ENCODE data around the gene PDZRN4.
"Not testable (repeated sequence)": the region's sequence is repeated elsewhere in the genome, so short reads cannot be mapped to it uniquely, and the experiment has no call there.

The PDZRN4 gene

DNA sequence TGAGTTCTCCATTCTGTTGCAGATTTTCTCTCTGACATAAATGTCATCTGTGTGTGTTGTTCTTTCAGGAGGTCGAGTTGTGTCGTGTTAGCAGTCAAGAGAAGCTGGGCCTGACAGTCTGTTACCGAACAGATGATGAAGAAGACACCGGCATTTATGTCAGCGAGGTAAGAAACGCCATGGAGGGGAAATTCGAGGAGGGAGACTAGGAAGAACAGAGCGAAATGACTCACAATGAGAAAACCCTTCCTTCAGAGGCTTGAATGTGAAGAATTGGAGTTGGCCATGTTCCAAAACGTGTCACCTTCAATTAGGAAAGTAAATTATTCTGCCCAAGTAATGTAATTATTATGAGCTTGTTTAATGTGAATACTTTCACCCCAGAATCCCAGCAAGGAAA lies 364.5 kb downstream of the PDZRN4 start:
- no peak for DNase-seq (ENCODE audit: low read depth in 1 of 2, low spot score in 1 of 2)

DNA sequence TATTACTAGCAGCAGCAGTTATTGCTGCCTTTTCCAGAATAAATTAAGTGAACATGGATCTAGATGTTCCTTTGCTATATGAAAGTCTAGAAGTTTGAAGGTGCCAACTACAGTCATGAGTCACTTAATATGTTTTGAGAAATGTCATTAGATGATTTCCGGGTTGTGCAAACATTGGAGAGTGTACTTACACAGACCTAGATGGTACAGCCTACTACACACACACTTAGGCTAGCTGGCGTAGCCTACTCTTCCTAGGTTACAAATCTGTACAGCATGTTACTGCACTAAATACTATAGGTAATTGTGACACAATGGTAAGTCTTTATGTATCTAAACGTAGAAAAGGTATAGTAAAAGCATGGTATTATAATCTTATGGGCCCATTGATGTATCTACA lies 368.1 kb downstream of the PDZRN4 start:
- no peak for DNase-seq (ENCODE audit: low read depth in 1 of 2, low spot score in 1 of 2)

- no peak for DNase-seq (ENCODE audit: low read depth in 1 of 2, low spot score in 1 of 2)
Measured at GRCh38 chr12:41557344-41557743, 369.2 kb downstream of the PDZRN4 start.

DNA sequence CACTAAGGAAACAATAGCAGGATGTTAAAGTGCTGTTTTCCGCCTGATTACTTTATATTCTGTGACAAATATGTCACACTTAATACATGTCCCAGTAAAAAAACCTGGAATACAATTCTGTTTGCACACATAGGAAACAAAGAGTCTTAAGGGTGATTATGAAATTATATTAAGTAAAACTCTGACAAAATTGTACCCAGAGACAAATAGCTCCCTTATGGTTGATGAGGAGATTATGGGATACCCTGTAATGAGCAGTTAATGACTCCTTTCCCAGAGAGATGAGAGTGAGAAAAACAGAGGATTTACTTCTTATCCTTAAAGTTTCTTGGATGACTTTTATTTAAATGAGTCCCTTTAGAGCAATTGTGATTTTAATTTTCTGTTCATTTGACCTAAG lies 370.6 kb downstream of the PDZRN4 start:
- no peak for DNase-seq (ENCODE audit: low read depth in 1 of 2, low spot score in 1 of 2)

GRCh38 chr12:41563051-41563450 lies 374.9 kb downstream of the PDZRN4 start:
- DNase-seq (ENCODE audit: low read depth in 1 of 2, low spot score in 1 of 2): no peak

GRCh38 chr12:41564816-41565215 lies 376.7 kb downstream of the PDZRN4 start:
- no peak for DNase-seq (ENCODE audit: low read depth in 1 of 2, low spot score in 1 of 2)

DNA sequence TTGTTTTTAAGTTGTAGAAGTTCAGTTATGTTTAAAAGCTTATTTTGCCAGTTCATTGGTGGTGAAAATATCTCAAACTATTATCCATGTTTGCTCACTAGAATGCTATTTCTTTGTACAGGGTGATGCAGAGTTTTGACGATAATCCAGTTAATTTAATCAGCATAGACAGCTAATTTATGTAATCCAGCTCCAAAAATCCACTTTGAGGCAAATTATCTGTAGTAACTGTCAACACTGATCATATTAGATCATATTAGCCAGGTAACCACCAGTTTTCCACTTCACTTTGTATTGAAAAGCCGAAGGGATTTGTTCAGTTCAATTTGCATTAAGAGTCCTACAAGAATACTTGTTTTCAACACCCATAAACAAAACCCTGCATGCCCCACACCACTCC lies 378.6 kb downstream of the PDZRN4 start:
- DNase-seq (ENCODE audit: low read depth in 1 of 2, low spot score in 1 of 2): no peak

DNA sequence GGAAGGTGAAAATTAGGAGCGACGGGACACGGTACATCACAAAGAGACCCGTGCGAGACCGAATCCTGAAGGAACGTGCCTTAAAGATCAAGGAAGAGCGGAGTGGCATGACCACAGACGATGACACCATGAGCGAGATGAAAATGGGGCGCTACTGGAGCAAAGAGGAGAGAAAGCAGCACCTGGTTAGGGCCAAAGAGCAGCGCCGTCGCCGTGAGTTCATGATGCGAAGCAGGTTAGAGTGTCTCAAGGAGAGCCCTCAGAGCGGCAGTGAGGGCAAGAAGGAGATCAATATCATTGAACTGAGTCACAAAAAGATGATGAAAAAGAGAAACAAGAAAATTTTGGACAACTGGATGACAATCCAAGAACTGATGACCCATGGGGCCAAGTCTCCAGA lies 385.3 kb downstream of the PDZRN4 start:
- no peak for DNase-seq (ENCODE audit: low read depth in 1 of 2, low spot score in 1 of 2)

DNA sequence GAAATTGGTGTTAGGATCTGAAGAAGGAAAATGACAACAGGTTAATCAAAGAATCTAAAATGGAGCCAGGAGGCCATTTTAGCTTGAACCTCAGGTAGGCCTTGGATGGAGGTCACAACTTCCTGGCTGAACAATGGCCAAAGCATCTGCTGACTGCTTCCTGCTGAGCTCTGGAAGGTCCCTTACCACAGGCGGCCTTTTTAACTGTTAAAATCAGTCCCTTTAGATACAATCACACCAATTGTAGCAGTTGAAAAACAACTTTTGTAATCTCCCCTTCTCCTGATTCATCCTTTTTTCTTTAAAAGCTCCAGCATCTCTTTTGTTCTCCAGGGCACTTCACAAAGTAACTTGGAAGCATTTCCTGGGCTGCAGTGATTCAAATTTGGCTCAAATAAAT lies 388.8 kb downstream of the PDZRN4 start:
- DNase-seq (ENCODE audit: low read depth in 1 of 2, low spot score in 1 of 2): no peak

DNA sequence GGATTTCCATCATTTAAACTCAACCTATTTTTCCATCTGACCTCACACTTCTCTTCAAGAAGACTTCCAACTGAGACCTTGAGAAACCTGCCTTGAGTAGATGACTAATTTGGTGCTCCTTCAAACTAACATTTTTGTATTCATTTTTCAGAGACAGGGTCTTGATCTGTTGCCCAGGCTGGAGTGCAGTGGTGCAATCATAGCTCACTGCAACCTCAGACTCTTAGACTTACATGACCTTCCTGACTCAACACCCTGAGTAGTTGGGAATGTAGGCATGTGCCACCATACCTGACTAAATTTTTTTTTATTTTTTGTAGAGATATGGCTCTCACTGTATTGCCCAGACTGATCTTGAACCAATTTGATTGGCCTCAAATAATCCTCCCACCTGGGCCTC lies 389.9 kb downstream of the PDZRN4 start:
- DNase-seq (ENCODE audit: low read depth in 1 of 2, low spot score in 1 of 2): no peak

DNA sequence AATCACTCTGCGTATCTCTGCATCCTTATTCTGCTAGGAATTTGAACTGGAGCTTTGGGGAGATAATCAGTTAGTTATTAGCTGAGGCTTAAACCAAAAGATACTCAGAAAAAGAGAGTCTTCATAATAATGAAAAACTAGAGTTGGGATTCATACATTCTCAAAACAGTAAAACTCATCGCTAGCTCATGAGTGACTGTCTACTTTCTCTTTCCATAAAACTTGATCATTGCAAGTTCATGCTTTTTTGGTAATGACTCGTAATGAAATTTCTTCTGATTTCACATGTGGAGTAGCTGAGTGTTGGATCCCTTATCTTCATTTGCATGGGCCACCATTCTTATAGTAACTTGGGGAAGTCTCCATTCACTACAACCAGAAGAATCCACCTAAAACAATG lies 397.7 kb downstream of the PDZRN4 start:
- DNase-seq (ENCODE audit: low read depth in 1 of 2, low spot score in 1 of 2): no peak

DNA sequence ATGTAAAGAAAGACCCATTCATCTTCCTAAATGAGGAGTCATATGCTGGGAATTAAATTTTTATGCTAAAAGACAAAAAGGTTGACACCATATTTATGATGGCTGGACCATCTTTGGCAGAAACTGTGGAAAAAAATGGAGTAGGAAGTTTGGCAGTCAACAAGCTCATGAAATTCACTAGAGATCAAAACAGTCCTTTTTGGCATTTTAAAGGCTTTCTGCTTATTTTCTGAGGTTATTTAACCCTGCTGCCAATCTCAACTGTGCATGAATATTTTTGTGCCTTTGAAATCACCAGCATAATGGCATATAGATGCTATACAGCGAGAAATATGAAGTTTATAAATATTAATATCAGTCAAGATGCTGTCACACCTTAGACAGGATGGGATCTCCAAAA lies 399.5 kb downstream of the PDZRN4 start:
- DNase-seq (ENCODE audit: low read depth in 1 of 2, low spot score in 1 of 2): no peak

GRCh38 chr12:41589878-41590277 lies 401.8 kb downstream of the PDZRN4 start:
- no peak for DNase-seq (ENCODE audit: low read depth in 1 of 2, low spot score in 1 of 2)

- DNase-seq (ENCODE audit: low read depth in 1 of 2, low spot score in 1 of 2): no peak
Measured at GRCh38 chr12:41596190-41596589, 408.1 kb downstream of the PDZRN4 start.

GRCh38 chr12:41604830-41605229 lies 416.7 kb downstream of the PDZRN4 start:
- no peak for DNase-seq (ENCODE audit: low read depth in 1 of 2, low spot score in 1 of 2)

GRCh38 chr12:41605545-41606305 lies 417.6 kb downstream of the PDZRN4 start:
- no peak for DNase-seq (ENCODE audit: low read depth in 1 of 2, low spot score in 1 of 2)

DNA sequence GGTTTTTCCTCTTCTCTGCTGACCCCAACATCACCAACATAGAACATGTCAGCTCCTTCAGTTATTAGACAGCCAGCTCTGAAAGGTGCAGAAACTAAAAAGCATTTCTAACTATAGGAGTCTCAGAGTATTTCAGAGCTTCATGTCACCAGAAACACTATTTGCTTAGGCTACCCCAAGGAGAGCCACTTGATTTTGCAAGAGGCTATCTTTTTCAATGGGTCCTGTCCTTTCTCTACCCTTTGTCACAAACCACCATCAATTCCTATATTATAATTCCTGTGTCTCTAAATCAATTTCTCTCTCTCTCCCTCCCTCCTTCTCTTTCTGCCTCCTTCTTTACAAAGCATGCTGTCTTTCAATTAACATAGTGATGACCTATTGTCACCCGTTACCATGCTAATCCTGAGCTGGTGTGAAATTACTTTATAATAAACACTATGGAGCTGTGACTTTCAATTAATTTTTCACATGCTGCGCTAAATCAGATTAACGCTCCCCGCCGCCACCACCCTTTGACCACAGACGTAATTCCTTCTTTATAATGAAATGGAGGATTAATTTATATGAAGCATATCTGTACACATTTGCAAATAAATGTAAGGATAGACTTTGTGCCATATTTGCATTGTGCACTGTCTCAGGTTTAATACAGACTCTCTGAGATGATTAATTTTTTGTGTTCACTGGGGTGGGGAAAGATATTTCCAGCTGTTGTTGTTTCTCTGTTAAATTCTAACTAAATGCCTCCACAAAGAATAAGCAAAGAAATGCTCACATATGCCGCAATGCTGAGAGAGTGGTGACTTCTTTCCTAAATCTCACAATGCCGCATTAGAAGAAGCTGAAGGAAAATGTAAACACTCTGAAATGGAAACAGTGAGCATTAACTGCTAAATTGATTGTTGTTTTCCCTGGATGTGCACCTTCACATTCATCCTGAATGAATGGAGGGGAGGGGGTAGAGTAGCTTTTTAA lies 418.6 kb downstream of the PDZRN4 start:
- no peak for DNase-seq (ENCODE audit: low read depth in 1 of 2, low spot score in 1 of 2)

DNA sequence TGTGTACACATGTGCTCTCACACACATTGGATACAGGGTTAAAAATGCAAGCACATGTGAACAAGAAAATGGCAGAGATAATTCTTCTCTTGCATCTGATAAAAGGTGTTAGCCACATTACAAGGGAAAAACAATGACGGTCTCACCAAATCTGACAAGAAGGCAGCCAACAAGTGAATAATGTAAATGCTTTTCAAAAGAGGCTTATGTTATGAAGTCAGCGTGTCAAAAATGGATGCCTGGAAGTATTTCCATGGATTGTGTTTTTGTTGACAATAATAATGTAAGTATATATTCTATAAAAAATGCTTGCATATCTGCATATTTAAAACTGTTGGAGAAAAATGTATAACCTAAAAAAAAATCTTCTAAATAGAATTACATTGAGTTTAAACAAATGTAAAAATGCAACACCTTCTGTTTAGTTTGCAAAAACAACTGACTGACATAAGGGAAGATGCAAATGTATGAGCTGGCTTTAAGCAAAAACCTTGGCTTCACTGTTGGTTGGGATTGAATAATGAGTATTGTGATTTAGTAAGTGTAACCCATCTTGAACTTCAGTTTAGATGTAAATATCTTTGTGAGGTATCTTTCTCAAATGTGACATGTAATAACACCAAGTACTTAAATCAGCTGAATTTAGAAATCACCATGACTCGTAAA lies 424.9 kb downstream of the PDZRN4 start:
- no peak for DNase-seq (ENCODE audit: low read depth in 1 of 2, low spot score in 1 of 2)

DNA sequence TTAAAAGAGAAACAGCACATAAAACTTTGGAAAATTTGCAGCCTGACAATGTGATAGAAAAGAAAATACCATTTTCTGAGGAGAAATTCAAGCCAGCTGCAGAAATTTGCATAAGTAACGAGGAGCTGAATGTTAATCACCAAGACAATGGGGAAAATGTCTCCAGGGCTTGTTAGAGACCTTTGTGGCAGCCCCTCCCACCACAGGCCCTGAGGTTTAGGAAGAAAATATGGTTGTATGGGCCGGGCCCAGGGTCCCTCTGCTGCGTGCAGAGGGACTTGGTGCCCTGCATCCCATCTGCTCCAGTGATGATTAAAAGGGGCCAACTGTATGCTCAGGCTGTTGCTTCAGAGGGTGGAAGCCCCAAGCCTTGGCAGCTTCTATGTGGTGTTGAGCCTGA lies 427.1 kb downstream of the PDZRN4 start:
- DNase-seq (ENCODE audit: low read depth in 1 of 2, low spot score in 1 of 2): not testable (repeated sequence)

DNA sequence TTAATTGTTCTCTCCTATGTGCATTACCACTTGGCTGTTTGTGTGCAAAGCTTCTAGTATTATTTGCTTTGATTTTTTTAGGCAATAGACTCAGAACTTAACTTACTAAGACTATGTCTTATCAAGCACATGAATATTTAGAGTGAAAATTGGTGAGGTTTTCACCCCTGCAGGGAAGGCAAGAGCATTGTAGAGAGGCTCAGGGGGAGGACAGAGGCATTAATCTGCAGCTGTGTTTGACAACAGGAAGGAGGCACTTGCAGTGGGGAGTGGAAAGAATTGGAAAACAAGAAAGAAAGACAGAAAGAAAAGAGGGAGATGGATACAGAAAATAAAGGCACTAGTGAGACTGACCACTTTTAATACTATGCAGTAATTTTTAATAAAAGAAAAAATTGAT lies 431.6 kb downstream of the PDZRN4 start:
- DNase-seq (ENCODE audit: low read depth in 1 of 2, low spot score in 1 of 2): no peak

- DNase-seq (ENCODE audit: low read depth in 1 of 2, low spot score in 1 of 2): no peak
Measured at GRCh38 chr12:41621291-41621690, 433.2 kb downstream of the PDZRN4 start.

Measured in activated T-helper 1 cell treated with anti-CD3 and anti-CD28 coated beads, Interleukin-2, amount 50 U/mL, for 16 hours (primary cell).